ENCODE measurements around the gene C10orf71. TPM values are rescaled to one million over a fixed set of nuclear protein-coding genes. Genes with fewer than 3 reads are reported as not detected.

Gene C10orf71
- total RNA-seq: not detected

GRCh38 chr10:49298983-49299815, at the start of gene C10orf71:
TSS of gene C10orf71 (plus strand) at chr10:49299170. CDS start at chr10:49322546, 23,376 bp downstream.
- no peak for TF ChIP-seq CTCF (IDR thresholded peaks at IDR 0.05; ENCODE audit: low read depth)

- no peak for TF ChIP-seq CTCF (IDR thresholded peaks at IDR 0.05; ENCODE audit: low read depth)
Measured at GRCh38 chr10:49252313-49253034, 46.5 kb upstream of the C10orf71 start.

GRCh38 chr10:49253340-49253906, 45.5 kb upstream of the C10orf71 start:
- no peak for TF ChIP-seq CTCF (IDR thresholded peaks at IDR 0.05; ENCODE audit: low read depth)

GRCh38 chr10:49254150-49254549, 44.8 kb upstream of the C10orf71 start:
- TF ChIP-seq CTCF (IDR thresholded peaks at IDR 0.05; ENCODE audit: low read depth): no peak

GRCh38 chr10:49254556-49255318, 44.2 kb upstream of the C10orf71 start:
- no peak for TF ChIP-seq CTCF (IDR thresholded peaks at IDR 0.05; ENCODE audit: low read depth)

- no peak for TF ChIP-seq CTCF (IDR thresholded peaks at IDR 0.05; ENCODE audit: low read depth)
Measured at GRCh38 chr10:49255883-49256282, 43.1 kb upstream of the C10orf71 start.
